Fibroblast of lung (primary cell): ENCODE results near the gene KIF6. TPM values are rescaled to one million over a fixed set of nuclear protein-coding genes. Genes with fewer than 3 reads are reported as not detected.

Experiments
- DNase-seq, 2 donors: peaks; one replicate each; pipeline versions ENCODE4 v3.0.0 to v3.0.0-alpha.2; 2010; ENCODE audit warnings: low read depth in 2 of 2
- H2AFZ ChIP-seq: 2 replicates; pipeline ENCODE4 v1.5.1; 2012; ENCODE audit warnings: low read length, control low read depth, inconsistent platforms
- H3K27ac ChIP-seq: 2 replicates; pipeline ENCODE4 v1.5.1; 2011; ENCODE audit warnings: low read length, control low read depth; ENCODE audit not compliant: insufficient read depth
- H3K27me3 ChIP-seq: 2 replicates; pipeline ENCODE4 v1.5.1; 2011; ENCODE audit warnings: mild to moderate bottlenecking, low read length; ENCODE audit not compliant: control insufficient read depth, insufficient read depth
- H3K36me3 ChIP-seq: 2 replicates; pipeline ENCODE4 v1.5.1; 2011; ENCODE audit warnings: low read length; ENCODE audit not compliant: control insufficient read depth, insufficient read depth
- H3K4me1 ChIP-seq: 2 replicates; pipeline ENCODE4 v1.5.1; 2011; ENCODE audit warnings: low read length; ENCODE audit not compliant: control insufficient read depth, insufficient read depth; ENCODE audit errors: extremely low read depth
- H3K4me2 ChIP-seq: 2 replicates; pipeline ENCODE4 v1.5.1; 2011; ENCODE audit warnings: low read length, control low read depth; ENCODE audit not compliant: insufficient read depth; ENCODE audit errors: extremely low read depth
- H3K4me3 ChIP-seq, 4 experiments: fragments of 200-600 bp in 1 of 4; sonication (generic) in 1 of 4; replicated peaks in 1 of 4; 2 replicates each; pipeline ENCODE4 v1.5.1; 2011 to 2016; ENCODE audit warnings: low read length in 4 of 4, low read depth in 3 of 4, mild to moderate bottlenecking in 3 of 4, control low read depth in 2 of 4, inconsistent platforms in 1 of 4, mixed read lengths in 1 of 4; ENCODE audit not compliant: insufficient read depth in 1 of 4; ENCODE audit errors: control extremely low read depth in 1 of 4
- H3K79me2 ChIP-seq: 2 replicates; pipeline ENCODE4 v1.5.1; 2012; ENCODE audit warnings: mild to moderate bottlenecking, low read length, inconsistent platforms; ENCODE audit not compliant: control insufficient read depth, insufficient read depth
- H3K9ac ChIP-seq: 2 replicates; pipeline ENCODE4 v1.5.1; 2011; ENCODE audit warnings: mild to moderate bottlenecking, low read length, control low read depth; ENCODE audit not compliant: insufficient read depth
- H3K9me3 ChIP-seq: 2 replicates; pipeline ENCODE4 v1.5.1; 2012; ENCODE audit warnings: low read depth, low read length; ENCODE audit not compliant: control insufficient read depth, insufficient read depth
- H4K20me1 ChIP-seq: 2 replicates; pipeline ENCODE4 v1.5.1; 2011; ENCODE audit warnings: low read length; ENCODE audit not compliant: control insufficient read depth, insufficient read depth; ENCODE audit errors: extremely low read depth
- EZH2 ChIP-seq: IDR thresholded peaks from 2 replicates; pipeline ENCODE4 v1.5.1; 2012; ENCODE audit warnings: low read length, control low read depth, mild to moderate bottlenecking; ENCODE audit errors: missing control alignments
- polyA plus RNA-seq, 2 donors: library from polyadenylated mRNA; depleted of rRNA in 1 of 2; stranded (reverse) in 1 of 2; unstranded in 1 of 2; fragments of >200 nt; gene quantifications; 2 replicates each; pipeline ENCODE4 v1.2.1, GENCODE V29; 2011 to 2012; ENCODE audit warnings: missing spikeins in 1 of 2
- total RNA-seq: library from RNA; depleted of rRNA; stranded (reverse); fragments of >200 nt; gene quantifications from 2 replicates; pipeline ENCODE4 v1.2.1, GENCODE V29; 2014
- TF ChIP-seq, protein P1 (sequence below), 2 donors: IDR thresholded peaks in 1 of 2; conservative IDR thresholded peaks in 1 of 2; 1 replicate in 1 of 2; 2 replicates in 1 of 2; pipeline ENCODE4 v1.5.1; 2011 to 2012; ENCODE audit warnings: low read length in 2 of 2, control low read depth in 1 of 2, inconsistent platforms in 1 of 2, low read depth in 1 of 2, mild to moderate bottlenecking in 1 of 2

The KIF6 gene
- total and polyA plus RNA-seq, 2 donors (not counting 1 experiment from before 2014, with no cell fraction given) = 0.24 to 0.83 TPM

DNA sequence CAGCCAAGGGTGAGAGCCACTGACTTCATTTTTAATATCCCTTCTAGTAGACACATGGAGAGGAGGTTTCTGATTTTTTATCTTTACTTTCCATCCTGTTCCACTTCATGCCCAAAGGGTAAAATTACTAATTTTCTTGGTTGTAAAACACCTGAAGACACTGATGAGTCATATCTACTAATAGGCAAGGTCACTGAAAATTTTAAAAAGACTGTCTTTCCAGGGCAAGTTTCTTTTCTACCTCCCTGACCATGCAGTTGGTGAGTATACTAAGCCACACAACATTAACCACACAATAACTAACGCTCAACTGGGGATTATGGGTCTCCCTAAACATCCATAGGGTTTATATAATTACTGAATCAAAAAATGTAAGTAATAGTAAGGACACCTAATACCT, 109.6 kb downstream of the KIF6 start:
- no peak overlapping the region for H2AFZ ChIP-seq
- no peaks in the 10 kb centered on the region for H3K9me3 ChIP-seq
- no peaks in the 10 kb centered on the region for H3K79me2 ChIP-seq
- H3K27ac ChIP-seq = no peak overlapping the region
- no peaks in the 10 kb centered on the region for H3K4me1 ChIP-seq
- no peak overlapping the region for H3K4me2 ChIP-seq
- H3K27me3 ChIP-seq = no peaks in the 10 kb centered on the region
- H3K36me3 ChIP-seq = no peaks in the 10 kb centered on the region
- no peaks in the 10 kb centered on the region for H4K20me1 ChIP-seq
- TF ChIP-seq EZH2 = no peak
- TF ChIP-seq, protein P1, sequence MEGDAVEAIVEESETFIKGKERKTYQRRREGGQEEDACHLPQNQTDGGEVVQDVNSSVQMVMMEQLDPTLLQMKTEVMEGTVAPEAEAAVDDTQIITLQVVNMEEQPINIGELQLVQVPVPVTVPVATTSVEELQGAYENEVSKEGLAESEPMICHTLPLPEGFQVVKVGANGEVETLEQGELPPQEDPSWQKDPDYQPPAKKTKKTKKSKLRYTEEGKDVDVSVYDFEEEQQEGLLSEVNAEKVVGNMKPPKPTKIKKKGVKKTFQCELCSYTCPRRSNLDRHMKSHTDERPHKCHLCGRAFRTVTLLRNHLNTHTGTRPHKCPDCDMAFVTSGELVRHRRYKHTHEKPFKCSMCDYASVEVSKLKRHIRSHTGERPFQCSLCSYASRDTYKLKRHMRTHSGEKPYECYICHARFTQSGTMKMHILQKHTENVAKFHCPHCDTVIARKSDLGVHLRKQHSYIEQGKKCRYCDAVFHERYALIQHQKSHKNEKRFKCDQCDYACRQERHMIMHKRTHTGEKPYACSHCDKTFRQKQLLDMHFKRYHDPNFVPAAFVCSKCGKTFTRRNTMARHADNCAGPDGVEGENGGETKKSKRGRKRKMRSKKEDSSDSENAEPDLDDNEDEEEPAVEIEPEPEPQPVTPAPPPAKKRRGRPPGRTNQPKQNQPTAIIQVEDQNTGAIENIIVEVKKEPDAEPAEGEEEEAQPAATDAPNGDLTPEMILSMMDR (conservative IDR thresholded peaks at IDR 0.05 in 1 of 2, IDR thresholded peaks at IDR 0.05 in 1 of 2; ENCODE audit: low read depth in 1 of 2, low read length in 2 of 2) = no peak
- no peak overlapping the region for H3K9ac ChIP-seq
- DNase-seq = no peak
- no peak overlapping the region for H3K4me3 ChIP-seq

DNA sequence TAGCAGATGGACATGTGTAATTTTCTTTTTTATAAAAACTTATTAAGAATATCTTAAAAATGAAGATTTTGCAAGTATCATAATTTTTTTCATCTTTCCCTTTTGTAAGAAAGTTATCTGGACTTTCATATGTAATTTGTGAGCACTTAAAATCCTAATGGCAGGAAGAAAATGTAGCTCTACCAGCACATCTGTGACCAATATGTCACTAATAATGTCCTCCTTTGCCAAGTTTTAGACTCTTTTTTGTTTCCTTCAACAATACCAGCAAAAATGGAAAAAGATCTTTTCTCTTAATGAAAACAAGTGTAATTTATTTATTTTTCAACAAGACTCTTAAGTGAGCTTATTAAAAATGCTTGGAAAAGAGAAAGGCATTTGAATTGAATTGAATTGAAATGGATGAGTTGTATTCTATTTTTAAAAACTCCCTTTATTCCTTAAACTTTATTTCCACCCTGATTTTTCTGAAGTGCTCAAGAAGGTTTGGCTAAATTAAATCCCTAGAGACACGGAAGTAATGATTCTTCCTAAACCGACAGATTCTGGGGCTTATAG, 110.7 kb downstream of the KIF6 start:
- Histone ChIP-seq H3K27ac (no peak overlapping the region), H3K4me1 (no peaks in the 10 kb centered on the region), H2AFZ (no peak overlapping the region), H3K9me3 (no peaks in the 10 kb centered on the region), H3K4me3 (no peak overlapping the region), H3K36me3 (no peaks in the 10 kb centered on the region), H3K4me2 (no peak overlapping the region), H3K27me3 (no peaks in the 10 kb centered on the region), H4K20me1 (no peaks in the 10 kb centered on the region), H3K9ac (no peak overlapping the region), H3K79me2 (no peaks in the 10 kb centered on the region)
- no peak for TF ChIP-seq EZH2
- TF ChIP-seq, protein P1 (conservative IDR thresholded peaks at IDR 0.05 in 1 of 2, IDR thresholded peaks at IDR 0.05 in 1 of 2; ENCODE audit: low read depth in 1 of 2, low read length in 2 of 2) = no peak
- no peak for DNase-seq

DNA sequence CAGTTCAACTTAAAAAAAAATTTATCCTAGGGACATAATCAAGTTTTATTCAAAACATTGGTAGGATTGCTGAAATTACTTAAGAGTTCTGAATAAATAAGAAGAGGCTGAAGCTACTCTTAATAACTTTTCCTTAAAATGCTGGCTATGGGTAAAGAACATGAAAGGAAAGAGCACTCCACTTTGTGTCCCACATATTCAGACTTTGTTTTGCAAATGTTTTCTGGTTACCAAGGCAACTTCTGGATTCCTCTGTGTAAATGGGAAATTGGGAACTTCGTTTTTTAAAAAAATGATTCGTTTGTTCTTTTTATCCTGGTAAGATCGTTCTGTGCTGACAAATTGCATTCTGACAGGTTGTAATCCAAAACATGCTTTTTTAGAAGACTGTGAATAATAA, 115.0 kb downstream of the KIF6 start:
- H3K79me2 ChIP-seq = no peaks in the 10 kb centered on the region
- no peak overlapping the region for H3K9ac ChIP-seq
- H3K27ac ChIP-seq = no peak overlapping the region
- no peaks in the 10 kb centered on the region for H3K27me3 ChIP-seq
- H3K4me2 ChIP-seq = no peak overlapping the region
- H2AFZ ChIP-seq = no peak overlapping the region
- H3K4me1 ChIP-seq = no peaks in the 10 kb centered on the region
- DNase-seq = peak; percentile 9 to 12
- H3K36me3 ChIP-seq = no peaks in the 10 kb centered on the region
- H3K4me3 ChIP-seq = no peak overlapping the region
- no peaks in the 10 kb centered on the region for H3K9me3 ChIP-seq
- H4K20me1 ChIP-seq = no peaks in the 10 kb centered on the region
- TF ChIP-seq, protein P1 (conservative IDR thresholded peaks at IDR 0.05 in 1 of 2, IDR thresholded peaks at IDR 0.05 in 1 of 2; ENCODE audit: low read depth in 1 of 2, low read length in 2 of 2) = no peak
- no peak for TF ChIP-seq EZH2
